HG02870 (cell line): ENCODE results near the gene ZIK1.
A peak's percentile ranks its signal among the peaks of the same experiment; 100 is the strongest.

Experiments used
- ATAC-seq: cut with Tn5 transposase; IDR thresholded peaks from one replicate; pipeline ENCODE4 v1.9.1; 2021; ENCODE audit warnings: mild to moderate bottlenecking, moderate library complexity; ENCODE audit not compliant: unreplicated experiment

Gene ZIK1

GRCh38 chr19:57583521-57584416 lies at the start of gene ZIK1:
Gene ZIK1 (plus strand): TSS chr19:57584145. CDS start chr19:57584357, 212 bp downstream.
- peak; percentile 80 for ATAC-seq

- no peak for ATAC-seq
Measured at GRCh38 chr19:57537953-57538547, 45.9 kb upstream of the ZIK1 start.

- ATAC-seq = no peak
Measured at GRCh38 chr19:57546513-57546912, 37.4 kb upstream of the ZIK1 start.

- no peak for ATAC-seq
Measured at GRCh38 chr19:57552432-57552831, 31.5 kb upstream of the ZIK1 start.

GRCh38 chr19:57557659-57558058 lies 26.3 kb upstream of the ZIK1 start:
- no peak for ATAC-seq

- no peak for ATAC-seq
Measured at GRCh38 chr19:57558525-57558924, 25.4 kb upstream of the ZIK1 start.

- no peak for ATAC-seq
Measured at GRCh38 chr19:57559008-57559403, 24.9 kb upstream of the ZIK1 start.

GRCh38 chr19:57559404-57560025 lies 24.4 kb upstream of the ZIK1 start, which contains the start of gene ZNF550:
Gene ZNF550 (minus strand): TSS chr19:57559863. CDS start chr19:57559682, 181 bp downstream.
- peak; percentile 97 for ATAC-seq

- no peak for ATAC-seq
Measured at GRCh38 chr19:57560049-57560491, 23.9 kb upstream of the ZIK1 start.

- ATAC-seq = no peak
Measured at GRCh38 chr19:57563547-57563946, 20.4 kb upstream of the ZIK1 start.

- no peak for ATAC-seq
Measured at GRCh38 chr19:57566396-57567265, 17.3 kb upstream of the ZIK1 start.

GRCh38 chr19:57570707-57571106 lies 13.2 kb upstream of the ZIK1 start:
- ATAC-seq = no peak

GRCh38 chr19:57572415-57572947 lies 11.5 kb upstream of the ZIK1 start:
- ATAC-seq = no peak

- ATAC-seq = no peak
Measured at GRCh38 chr19:57576661-57577060, 7.3 kb upstream of the ZIK1 start.

- ATAC-seq = peak; percentile 93
Measured at GRCh38 chr19:57578487-57579205, 5.3 kb upstream of the ZIK1 start, which contains the start of gene ZNF416. Gene ZNF416 (minus strand): TSS chr19:57578911. CDS start chr19:57578704, 207 bp downstream.

GRCh38 chr19:57583104-57583520 lies 833 bp upstream of the ZIK1 start:
- no peak for ATAC-seq

GRCh38 chr19:57587529-57587928 lies 3.6 kb downstream of the ZIK1 start:
- ATAC-seq = no peak

- ATAC-seq = peak; percentile 22
Measured at GRCh38 chr19:57599377-57599760, 15.4 kb downstream of the ZIK1 start.

GRCh38 chr19:57599761-57600383 lies 15.9 kb downstream of the ZIK1 start, which contains the start of gene ZNF530:
Gene ZNF530 (plus strand): TSS chr19:57599885. CDS start chr19:57604346, 4,461 bp downstream.
- peak; percentile 94 for ATAC-seq
